HCT116 (cell line): ENCODE measurements around the gene CDC42EP2. TPM values are rescaled to one million over a fixed set of nuclear protein-coding genes. Genes with fewer than 3 reads are reported as not detected.

Experiments
- ATAC-seq: fragments of 200-7000 bp; cut with Tn5 transposase; 2 replicates; pipeline ENCODE4 v1.9.1; 2020; ENCODE audit warnings: mild to moderate bottlenecking, moderate library complexity
- BruUV-seq: library from RNA; stranded (reverse); fragments of 400-500 nt; replicated peaks from 2 replicates; lab custom pipeline; 2021; lab: Mats Ljungman, UMichigan
- CTCF ChIA-PET: fragments of 300-600 bp; sonication (Branson Sonifier 250); formaldehyde crosslinking; loops from one replicate; lab custom pipeline; 2021; ENCODE audit warnings: antibody characterized with exemption; lab: Charles Lee
- POLR2A ChIA-PET: fragments of 300-600, 350-600 bp; sonication (Branson Sonifier 250); formaldehyde crosslinking; loops from one replicate; lab custom pipeline; 2021; ENCODE audit warnings: antibody characterized with exemption; lab: Charles Lee
- RAD21 ChIA-PET, 2 experiments: fragments of 300-600 bp; sonication (Branson Sonifier 250); formaldehyde crosslinking; loops; one replicate each; lab custom pipeline; 2023; ENCODE audit warnings: low total read pairs in 2 of 2; ENCODE audit not compliant: uncharacterized antibody in 2 of 2, unreplicated experiment in 2 of 2, low non-redundant PET in 1 of 2; lab: Charles Lee
- DNase-seq: peaks from one replicate; pipeline ENCODE4 v3.0.0-alpha.2; 2010; ENCODE audit warnings: low read depth, low spot score
- H2AFZ ChIP-seq: fragments of 200-600 bp; shearing (Covaris generic), sonication (generic); 2 replicates; pipeline ENCODE4 v1.6.1; 2017; ENCODE audit warnings: low read depth, mixed run types, mixed read lengths, antibody characterized with exemption, low read length; ENCODE audit not compliant: poor library complexity, severe bottlenecking
- H3K27ac ChIP-seq: 2 replicates; pipeline ENCODE4 v1.5.1; 2012; ENCODE audit warnings: low read depth, low read length
- H3K27me3 ChIP-seq: fragments of 200-600 bp; sonication (generic); 2 replicates; pipeline ENCODE4 v1.6.1; 2016; ENCODE audit warnings: mixed run types, low read length, mixed read lengths; ENCODE audit not compliant: insufficient read depth
- H3K36me3 ChIP-seq, 2 experiments: fragments of 200-500 bp in 1 of 2; fragments of 200-600 bp in 1 of 2; sonication (Bioruptor generic) in 1 of 2; sonication (generic) in 1 of 2; 2 replicates each; pipeline versions ENCODE4 v1.5.1 to v1.6.1; 2014 to 2016; ENCODE audit warnings: low read length in 2 of 2, inconsistent platforms in 1 of 2, mixed read lengths in 1 of 2, mixed run types in 1 of 2; ENCODE audit not compliant: insufficient read depth in 2 of 2, control insufficient read depth in 1 of 2
- H3K4me1 ChIP-seq, 2 experiments: fragments of 200-600 bp in 1 of 2; sonication (generic) in 1 of 2; 2 replicates each; pipeline versions ENCODE4 v1.5.1 to v1.6.1; 2012 to 2017; ENCODE audit warnings: low read length in 2 of 2, inconsistent platforms in 1 of 2, mild to moderate bottlenecking in 1 of 2, mixed read lengths in 1 of 2, mixed run types in 1 of 2, moderate library complexity in 1 of 2; ENCODE audit not compliant: insufficient read depth in 2 of 2, control insufficient read depth in 1 of 2
- H3K4me2 ChIP-seq: fragments of 200-600 bp; sonication (generic); 2 replicates; pipeline ENCODE4 v1.6.1; 2017; ENCODE audit warnings: mixed run types, low read length, mixed read lengths
- H3K4me3 ChIP-seq, 2 experiments: fragments of 200-600 bp in 1 of 2; sonication (generic) in 1 of 2; replicated peaks in 1 of 2; 2 replicates each; pipeline ENCODE4 v1.5.1; 2011 to 2016; ENCODE audit warnings: low read length in 2 of 2, control low read depth in 1 of 2, low read depth in 1 of 2, mild to moderate bottlenecking in 1 of 2, mixed read lengths in 1 of 2, mixed run types in 1 of 2
- H3K79me2 ChIP-seq: fragments of 200-600 bp; sonication (generic); 2 replicates; pipeline ENCODE4 v1.6.1; 2017; ENCODE audit warnings: mild to moderate bottlenecking, mixed run types, low read length, moderate library complexity, mixed read lengths; ENCODE audit not compliant: insufficient read depth
- H3K9ac ChIP-seq: fragments of 200-600 bp; sonication (generic); 2 replicates; pipeline ENCODE4 v1.6.1; 2016; ENCODE audit warnings: low read length, mixed read lengths
- H3K9me2 ChIP-seq: fragments of 200-600 bp; sonication (generic), shearing (Covaris generic); 2 replicates; pipeline ENCODE4 v1.6.1; 2017; ENCODE audit warnings: mixed run types, mild to moderate bottlenecking, moderate library complexity; ENCODE audit not compliant: insufficient read depth
- H3K9me3 ChIP-seq, 2 experiments: fragments of 200-500 bp in 1 of 2; fragments of 200-600 bp in 1 of 2; sonication (Bioruptor generic) in 1 of 2; sonication (generic) in 1 of 2; 2 replicates each; pipeline ENCODE4 v1.6.1; 2014 to 2017; ENCODE audit warnings: low read length in 2 of 2, mixed read lengths in 2 of 2, inconsistent platforms in 1 of 2, low read depth in 1 of 2, mild to moderate bottlenecking in 1 of 2, mixed run types in 1 of 2, moderate library complexity in 1 of 2; ENCODE audit not compliant: control insufficient read depth in 1 of 2, insufficient read depth in 1 of 2
- H4K20me1 ChIP-seq: fragments of 200-600 bp; sonication (generic), shearing (Covaris generic); 2 replicates; pipeline ENCODE4 v1.6.1; 2017; ENCODE audit warnings: mixed run types, mild to moderate bottlenecking, moderate library complexity; ENCODE audit not compliant: insufficient read depth
- CTCF ChIP-seq, 3 experiments: fragments of 200-600 bp in 1 of 3; sonication (generic) in 1 of 3; IDR thresholded peaks in 2 of 3; conservative IDR thresholded peaks in 1 of 3; 2 replicates each; pipeline ENCODE4 v1.5.1; 2012 to 2017; ENCODE audit warnings: low read depth in 2 of 3, low read length in 2 of 3, antibody characterized with exemption in 1 of 3, borderline replicate concordance in 1 of 3, control low read depth in 1 of 3, mild to moderate bottlenecking in 1 of 3, mixed read lengths in 1 of 3, mixed run types in 1 of 3, moderate library complexity in 1 of 3; ENCODE audit not compliant: insufficient read depth in 1 of 3
- EGR1 ChIP-seq: IDR thresholded peaks from 2 replicates; pipeline ENCODE4 v1.6.1; 2012; ENCODE audit warnings: low read depth
- EZH2 ChIP-seq: fragments of 200-600 bp; sonication (generic); IDR thresholded peaks from 2 replicates; pipeline ENCODE4 v1.6.1; 2017; ENCODE audit warnings: antibody characterized with exemption, mixed run types
- EZH2phosphoT487 ChIP-seq: fragments of 200-600 bp; IDR thresholded peaks from 2 replicates; pipeline ENCODE4 v1.6.1; 2018; ENCODE audit warnings: antibody characterized with exemption, borderline replicate concordance
- POLR2A ChIP-seq: IDR thresholded peaks from 2 replicates; pipeline ENCODE4 v1.7.0; 2011; ENCODE audit warnings: borderline replicate concordance; ENCODE audit not compliant: insufficient read depth, insufficient read length; ENCODE audit errors: extremely low read depth
- RAD21 ChIP-seq: IDR thresholded peaks from 2 replicates; pipeline ENCODE4 v1.6.1; 2012; ENCODE audit warnings: low read depth, mild to moderate bottlenecking
- SRF ChIP-seq: IDR thresholded peaks from 2 replicates; pipeline ENCODE4 v1.6.1; 2012; ENCODE audit warnings: low read depth
- TCF7L2 ChIP-seq: IDR thresholded peaks from 2 replicates; pipeline ENCODE4 v1.7.0; 2011; ENCODE audit warnings: borderline replicate concordance, inconsistent platforms; ENCODE audit not compliant: insufficient read depth, insufficient read length; ENCODE audit errors: extremely low read depth
- YY1 ChIP-seq: IDR thresholded peaks from 2 replicates; pipeline ENCODE4 v1.6.1; 2011; ENCODE audit warnings: low read length, low read depth, moderate library complexity, mild to moderate bottlenecking; ENCODE audit not compliant: insufficient replicate concordance; ENCODE audit errors: extremely low read depth
- intact Hi-C: fragments of 100-400 bp; cut with micrococcal nuclease; formaldehyde crosslinking; loops from 2 replicates; pipeline ENCODE4 v1.10.0; 2022
- total RNA-seq: library from RNA; stranded (reverse); gene quantifications from one replicate; pipeline ENCODE4 v1.2.1, GENCODE V29; 2021; ENCODE audit not compliant: unreplicated experiment
- TF ChIP-seq, protein P1 (sequence below): IDR thresholded peaks from 2 replicates; pipeline ENCODE4 v1.6.1; 2012
- TF ChIP-seq, protein P2 (sequence below): IDR thresholded peaks from 2 replicates; pipeline ENCODE4 v1.6.1; 2012; ENCODE audit warnings: low read depth

The CDC42EP2 gene
- total RNA-seq, 1 experiment from 2014 or later, result 15.4 TPM

GRCh38 chr11:65290448-65291165 lies 24.1 kb upstream of the CDC42EP2 start:
- no peak for ATAC-seq
- Histone ChIP-seq H3K4me3 (no peak overlapping the region), H4K20me1 (no peaks in the 10 kb centered on the region), H3K4me1 (peaks cover 5 to 10% of the 10 kb centered on the region in 2 experiments; a peak in 2 of 4 replicates), H3K9me2 (no peaks in the 10 kb centered on the region), H3K79me2 (no peaks in the 10 kb centered on the region), H3K4me2 (no peak overlapping the region), H3K27ac (no peak overlapping the region), H3K9me3 (no peaks in the 10 kb centered on the region), H3K27me3 (no peaks in the 10 kb centered on the region), H3K9ac (no peak overlapping the region), H3K36me3 (peaks cover 21 to 82% of the 10 kb centered on the region in 2 experiments; a peak in 3 of 4 replicates), H2AFZ (no peak overlapping the region)
- intact Hi-C loops, result no loop called here
- ChIA-PET RAD21 (no interaction called here), POLR2A (no interaction called here), CTCF (no interaction called here)
- TF ChIP-seq EGR1 (no peak), SRF (no peak), EZH2 (no peak), POLR2A (no peak), TCF7L2 (no peak), CTCF (IDR thresholded peaks at IDR 0.05 in 2 of 3, conservative IDR thresholded peaks at IDR 0.05 in 1 of 3; ENCODE audit: borderline replicate concordance in 1 of 3, insufficient read depth in 1 of 3, low read depth in 2 of 3, low read length in 2 of 3) (no peak), RAD21 (no peak), EZH2phosphoT487 (no peak), YY1 (no peak)
- TF ChIP-seq, protein P1, sequence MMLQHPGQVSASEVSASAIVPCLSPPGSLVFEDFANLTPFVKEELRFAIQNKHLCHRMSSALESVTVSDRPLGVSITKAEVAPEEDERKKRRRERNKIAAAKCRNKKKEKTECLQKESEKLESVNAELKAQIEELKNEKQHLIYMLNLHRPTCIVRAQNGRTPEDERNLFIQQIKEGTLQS, result no peak
- TF ChIP-seq, protein P2, sequence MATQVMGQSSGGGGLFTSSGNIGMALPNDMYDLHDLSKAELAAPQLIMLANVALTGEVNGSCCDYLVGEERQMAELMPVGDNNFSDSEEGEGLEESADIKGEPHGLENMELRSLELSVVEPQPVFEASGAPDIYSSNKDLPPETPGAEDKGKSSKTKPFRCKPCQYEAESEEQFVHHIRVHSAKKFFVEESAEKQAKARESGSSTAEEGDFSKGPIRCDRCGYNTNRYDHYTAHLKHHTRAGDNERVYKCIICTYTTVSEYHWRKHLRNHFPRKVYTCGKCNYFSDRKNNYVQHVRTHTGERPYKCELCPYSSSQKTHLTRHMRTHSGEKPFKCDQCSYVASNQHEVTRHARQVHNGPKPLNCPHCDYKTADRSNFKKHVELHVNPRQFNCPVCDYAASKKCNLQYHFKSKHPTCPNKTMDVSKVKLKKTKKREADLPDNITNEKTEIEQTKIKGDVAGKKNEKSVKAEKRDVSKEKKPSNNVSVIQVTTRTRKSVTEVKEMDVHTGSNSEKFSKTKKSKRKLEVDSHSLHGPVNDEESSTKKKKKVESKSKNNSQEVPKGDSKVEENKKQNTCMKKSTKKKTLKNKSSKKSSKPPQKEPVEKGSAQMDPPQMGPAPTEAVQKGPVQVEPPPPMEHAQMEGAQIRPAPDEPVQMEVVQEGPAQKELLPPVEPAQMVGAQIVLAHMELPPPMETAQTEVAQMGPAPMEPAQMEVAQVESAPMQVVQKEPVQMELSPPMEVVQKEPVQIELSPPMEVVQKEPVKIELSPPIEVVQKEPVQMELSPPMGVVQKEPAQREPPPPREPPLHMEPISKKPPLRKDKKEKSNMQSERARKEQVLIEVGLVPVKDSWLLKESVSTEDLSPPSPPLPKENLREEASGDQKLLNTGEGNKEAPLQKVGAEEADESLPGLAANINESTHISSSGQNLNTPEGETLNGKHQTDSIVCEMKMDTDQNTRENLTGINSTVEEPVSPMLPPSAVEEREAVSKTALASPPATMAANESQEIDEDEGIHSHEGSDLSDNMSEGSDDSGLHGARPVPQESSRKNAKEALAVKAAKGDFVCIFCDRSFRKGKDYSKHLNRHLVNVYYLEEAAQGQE, result no peak
- no TSS peak for BruUV-seq
- DNase-seq, result no peak
